Endothelial cell of umbilical vein (primary cell): ENCODE data around the gene RLIM. TPM values are rescaled to one million over a fixed set of nuclear protein-coding genes. Genes with fewer than 3 reads are reported as not detected.
A peak's percentile ranks its signal among the peaks of the same experiment; 100 is the strongest.

Experiments used
- Bru-seq: library from RNA; stranded (reverse); fragments of 400-500 nt; gene quantifications from one replicate; lab custom pipeline; 2021; lab: Mats Ljungman, UMichigan
- BruChase-seq, 2 experiments: library from RNA; stranded (reverse); fragments of 400-500 nt; gene quantifications; one replicate each; lab custom pipeline; 2021; lab: Mats Ljungman, UMichigan
- BruUV-seq: library from RNA; stranded (reverse); fragments of 400-500 nt; replicated peaks from 2 replicates; lab custom pipeline; 2021; lab: Mats Ljungman, UMichigan
- CTCF ChIA-PET: fragments of 300-600, 350-600 bp; sonication (Branson Sonifier 250); formaldehyde crosslinking; loops from one replicate; lab custom pipeline; 2021; ENCODE audit warnings: antibody characterized with exemption, inconsistent platforms; lab: Charles Lee
- POLR2A ChIA-PET: fragments of 300-600, 350-600 bp; sonication (Branson Sonifier 250); formaldehyde crosslinking; loops from one replicate; lab custom pipeline; 2021; ENCODE audit warnings: antibody characterized with exemption, inconsistent platforms; lab: Charles Lee
- DNase-seq: peaks from one replicate; pipeline ENCODE4 v3.0.0-alpha.2; 2011; ENCODE audit warnings: low read depth, low spot score
- FAIRE-seq: peaks from 2 replicates; lab custom pipeline; 2011; peaks lifted over from hg19 to GRCh38; lab: Jason Lieb, UNC
- H2AFZ ChIP-seq: 2 replicates; pipeline ENCODE4 v1.6.0; 2012; ENCODE audit warnings: low read depth, low read length, control low read depth, inconsistent platforms
- H3K27ac ChIP-seq: 2 replicates; pipeline ENCODE4 v1.5.1; 2011; ENCODE audit warnings: low read depth, mild to moderate bottlenecking, control low read depth, low read length, moderate library complexity; ENCODE audit not compliant: insufficient read depth
- H3K27me3 ChIP-seq, 2 experiments: 2 replicates each; pipeline versions ENCODE4 v1.6.0 to v1.6.1; 2011; ENCODE audit warnings: low read length in 2 of 2, mixed read lengths in 1 of 2; ENCODE audit not compliant: control insufficient read depth in 2 of 2, insufficient read depth in 2 of 2
- H3K36me3 ChIP-seq, 2 experiments: 2 replicates in 1 of 2; 3 replicates in 1 of 2; pipeline ENCODE4 v1.5.1; 2011; ENCODE audit warnings: low read length in 2 of 2, mild to moderate bottlenecking in 1 of 2, moderate library complexity in 1 of 2; ENCODE audit not compliant: control insufficient read depth in 2 of 2, insufficient read depth in 2 of 2; ENCODE audit errors: extremely low read depth in 1 of 2
- H3K4me1 ChIP-seq: 3 replicates; pipeline ENCODE4 v1.5.1; 2011; ENCODE audit warnings: mild to moderate bottlenecking, low read length; ENCODE audit not compliant: control insufficient read depth, insufficient read depth; ENCODE audit errors: extremely low read depth
- H3K4me2 ChIP-seq: 2 replicates; pipeline ENCODE4 v1.6.1; 2011; ENCODE audit warnings: low read length, control low read depth, mixed read lengths; ENCODE audit not compliant: insufficient read depth
- H3K4me3 ChIP-seq, 3 experiments: fragments of 200-600 bp in 1 of 3; sonication (generic), shearing (Covaris generic) in 1 of 3; replicated peaks in 1 of 3; 2 replicates each; pipeline ENCODE4 v1.5.1; 2011 to 2016; ENCODE audit warnings: control low read depth in 3 of 3, low read length in 3 of 3, mild to moderate bottlenecking in 2 of 3, inconsistent platforms in 1 of 3, low read depth in 1 of 3, moderate library complexity in 1 of 3; ENCODE audit not compliant: insufficient read depth in 1 of 3
- H3K79me2 ChIP-seq: 2 replicates; pipeline ENCODE4 v1.6.0; 2012; ENCODE audit warnings: low read length, inconsistent platforms; ENCODE audit not compliant: control insufficient read depth, insufficient read depth
- H3K9ac ChIP-seq: replicated peaks from 2 replicates; pipeline ENCODE3; 2011; ENCODE audit warnings: low read length, control low read depth; ENCODE audit not compliant: insufficient read depth; ENCODE audit errors: extremely low read depth
- H3K9me1 ChIP-seq: replicated peaks from 3 replicates; pipeline ENCODE4 v1.6.0; 2011; ENCODE audit warnings: mild to moderate bottlenecking, low read length; ENCODE audit not compliant: control insufficient read depth, insufficient read depth; ENCODE audit errors: extremely low read depth
- H3K9me3 ChIP-seq: replicated peaks from 2 replicates; pipeline ENCODE4 v1.5.1; 2012; ENCODE audit warnings: low read length, inconsistent platforms; ENCODE audit not compliant: control insufficient read depth, insufficient read depth
- H4K20me1 ChIP-seq: replicated peaks from 2 replicates; pipeline ENCODE3; 2011; ENCODE audit warnings: mild to moderate bottlenecking, low read length; ENCODE audit not compliant: control insufficient read depth, insufficient read depth; ENCODE audit errors: extremely low read depth
- CTCF ChIP-seq, 2 donors: IDR thresholded peaks; 1 replicate in 1 of 2; 2 replicates in 1 of 2; pipeline ENCODE4 v1.5.1; 2011; ENCODE audit warnings: low read length in 2 of 2, mild to moderate bottlenecking in 2 of 2, moderate library complexity in 2 of 2, control low read depth in 1 of 2, inconsistent platforms in 1 of 2, low read depth in 1 of 2; ENCODE audit not compliant: insufficient read depth in 1 of 2; ENCODE audit errors: extremely low read depth in 1 of 2
- EZH2 ChIP-seq: IDR thresholded peaks from 2 replicates; pipeline ENCODE4 v1.6.1; 2012; ENCODE audit warnings: borderline replicate concordance, low read depth, mild to moderate bottlenecking, moderate library complexity, low read length, inconsistent platforms; ENCODE audit not compliant: severe bottlenecking
- FOS ChIP-seq: IDR thresholded peaks from 2 replicates; pipeline ENCODE4 v1.6.1; 2011; ENCODE audit warnings: mild to moderate bottlenecking, low read length, moderate library complexity, borderline replicate concordance; ENCODE audit not compliant: insufficient read depth
- GATA2 ChIP-seq: IDR thresholded peaks from 2 replicates; pipeline ENCODE4 v1.7.0; 2011; ENCODE audit warnings: low read depth, mild to moderate bottlenecking, moderate library complexity, mixed read lengths, low read length; ENCODE audit not compliant: insufficient read length, insufficient read depth
- JUN ChIP-seq: IDR thresholded peaks from 2 replicates; pipeline ENCODE4 v1.6.1; 2011; ENCODE audit warnings: borderline replicate concordance, low read depth; ENCODE audit not compliant: insufficient read length, insufficient read depth
- MAX ChIP-seq: IDR thresholded peaks from 2 replicates; pipeline ENCODE4 v1.6.1; 2011; ENCODE audit not compliant: insufficient read depth, insufficient read length
- MYC ChIP-seq: IDR thresholded peaks from one replicate; pipeline ENCODE4 v1.6.1; 2011; ENCODE audit warnings: mild to moderate bottlenecking, low read depth, low read length
- POLR2A ChIP-seq: IDR thresholded peaks from 2 replicates; pipeline ENCODE4 v1.6.1; 2012; ENCODE audit warnings: low read depth, mild to moderate bottlenecking, control low read depth, low read length
- POLR2AphosphoS5 ChIP-seq: IDR thresholded peaks from 2 replicates; pipeline ENCODE4 v1.6.1; 2012; ENCODE audit warnings: low read depth, mild to moderate bottlenecking, control low read depth, low read length, moderate library complexity; ENCODE audit not compliant: insufficient read depth
- dilution Hi-C: fragments of 300-500 bp; cut with MboI; formaldehyde crosslinking; loops from one replicate; pipeline ENCODE4 v1.15.0; 2019; ENCODE audit warnings: low sequenced_read_pairs; ENCODE audit not compliant: extremely low pct_ligation_motif_present
- intact Hi-C: fragments of 100-400 bp; cut with micrococcal nuclease; formaldehyde crosslinking; loops from one replicate; pipeline ENCODE4 v1.10.0; 2022
- long read RNA-seq: library from polyadenylated mRNA; stranded (forward); transcript quantifications from one replicate; pipeline ENCODE4 v2.0.0, GENCODE V29; 2021
- polyA minus RNA-seq, 3 experiments: library from RNA; depleted of rRNA, polyadenylated mRNA; stranded (reverse); fragments of >200 nt; gene quantifications; 1 replicate in 1 of 3; 2 replicates in 2 of 3; pipeline ENCODE4 v1.2.3, GENCODE V29; 2011
- polyA plus RNA-seq, 4 experiments: library from polyadenylated mRNA; depleted of rRNA in 3 of 4; stranded (reverse) in 3 of 4; unstranded in 1 of 4; fragments of >200 nt; gene quantifications; 2 replicates each; pipeline versions ENCODE4 v1.2.1 to v1.2.3, GENCODE V29; 2011 to 2012; ENCODE audit warnings: missing spikeins in 1 of 4
- total RNA-seq: library from RNA; stranded (reverse); gene quantifications from 2 replicates; pipeline ENCODE4 v1.2.3, GENCODE V29; 2021

The RLIM gene
- total RNA-seq (40.1 and 41.7 TPM in 2 replicates), polyA plus RNA-seq (6.2 and 8.2 TPM in 2 replicates), polyA minus RNA-seq (36.9 and 38.7 TPM in 2 replicates), Bru-seq, nascent RNA (percentile 97 among the genes with signal in this experiment), BruChase-seq, experiment 1, labeled RNA remaining after a 6-hour chase (percentile 97 among the genes with signal in this experiment), BruChase-seq, experiment 2, labeled RNA remaining after a 2-hour chase (percentile 98 among the genes with signal in this experiment)
- polyA plus RNA-seq (2011; cell fraction: cytosol; rRNA removed): 9.7 and 10.1 TPM in 2 replicates
- polyA plus RNA-seq (2011; cell fraction: nucleus; rRNA removed): 18.3 and 21.9 TPM in 2 replicates
- polyA plus RNA-seq (2012): 19.7 and 25.0 TPM in 2 replicates
- polyA minus RNA-seq (2011; cell fraction: cytosol; rRNA and poly(A)+ RNA removed): 61.1 TPM
- polyA minus RNA-seq (2011; cell fraction: nucleus; rRNA and poly(A)+ RNA removed): 44.9 and 56.9 TPM in 2 replicates
- long read RNA-seq, full-length matches to known transcripts: 23 of 37 reads
- long read RNA-seq, partial matches to known transcripts: 1 of 37 reads
- long read RNA-seq, other reads (novel, unspliced or antisense): 13 of 37 reads

GRCh38 chrX:74614093-74614909 is at the start of gene RLIM:
TSS of gene RLIM (minus strand) at chrX:74614624. CDS start at chrX:74595977, 18,647 bp downstream.
- Histone ChIP-seq H3K4me1 (peaks cover 15% of the 10 kb centered on the region), H4K20me1 (no peaks in the 10 kb centered on the region), H3K36me3 (no peaks in the 10 kb centered on the region), H3K9me1 (no peaks in the 10 kb centered on the region), H3K27ac (peak within 1 kb of the TSS; percentile 99), H3K27me3 (no peaks in the 10 kb centered on the region), H3K9ac (peak within 1 kb of the TSS; percentile 99), H3K4me2 (peak within 1 kb of the TSS; percentile 95), H3K9me3 (no peaks in the 10 kb centered on the region), H3K4me3 (peak within 1 kb of the TSS; percentile 73 to 99 (median 87)), H2AFZ (peak within 1 kb of the TSS; percentile 79), H3K79me2 (peaks cover 49% of the 10 kb centered on the region)
- ChIA-PET POLR2A (interaction anchor here (0.6 to 1.6 kb wide), 3 partner anchors 9 to 539 kb away, joined by 3 read pairs; no protein-coding TSS in a partner anchor), CTCF (no interaction called here)
- dilution Hi-C loops: no loop called here
- TF ChIP-seq MYC (no peak), POLR2A (peak; percentile 54), GATA2 (no peak), POLR2AphosphoS5 (peak; percentile 39), MAX (peak; percentile 43), CTCF (IDR thresholded peaks at IDR 0.05; ENCODE audit: extremely low read depth in 1 of 2, insufficient read depth in 1 of 2, low read depth in 1 of 2, low read length in 2 of 2) (no peak), EZH2 (no peak), JUN (no peak), FOS (no peak)
- intact Hi-C loops: loop anchor here (1.0 to 10.0 kb wide), 3 partner anchors 322 to 990 kb away; partner anchors contain the start of gene ABCB7
- no TSS peak for BruUV-seq
- FAIRE-seq (peak; percentile 99), DNase-seq (peak; percentile 96)
